ENCODE data around the gene XDH.

DNA sequence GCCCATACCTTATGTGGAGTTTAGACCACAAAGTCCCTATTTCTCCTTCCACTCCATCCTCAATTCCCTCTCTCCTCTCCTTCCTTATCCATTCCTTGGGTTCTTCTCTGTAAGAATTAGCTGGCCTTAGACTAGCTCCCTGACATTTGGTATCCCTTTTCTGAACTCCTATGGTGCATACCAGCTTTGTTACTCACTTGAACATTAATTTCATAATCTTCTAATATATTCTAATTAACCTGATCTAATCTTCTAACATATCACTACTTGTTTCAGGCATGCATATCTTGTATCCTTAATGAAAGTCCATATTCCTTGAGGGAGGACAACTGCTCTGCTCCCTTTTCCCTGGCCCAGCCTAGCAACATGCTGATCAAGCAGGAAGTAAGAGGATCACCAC, 114.2 kb downstream of the XDH start:
- TF ChIP-seq POLR2A (IDR thresholded peaks at IDR 0.05) = no peak
- TF ChIP-seq, protein P1, sequence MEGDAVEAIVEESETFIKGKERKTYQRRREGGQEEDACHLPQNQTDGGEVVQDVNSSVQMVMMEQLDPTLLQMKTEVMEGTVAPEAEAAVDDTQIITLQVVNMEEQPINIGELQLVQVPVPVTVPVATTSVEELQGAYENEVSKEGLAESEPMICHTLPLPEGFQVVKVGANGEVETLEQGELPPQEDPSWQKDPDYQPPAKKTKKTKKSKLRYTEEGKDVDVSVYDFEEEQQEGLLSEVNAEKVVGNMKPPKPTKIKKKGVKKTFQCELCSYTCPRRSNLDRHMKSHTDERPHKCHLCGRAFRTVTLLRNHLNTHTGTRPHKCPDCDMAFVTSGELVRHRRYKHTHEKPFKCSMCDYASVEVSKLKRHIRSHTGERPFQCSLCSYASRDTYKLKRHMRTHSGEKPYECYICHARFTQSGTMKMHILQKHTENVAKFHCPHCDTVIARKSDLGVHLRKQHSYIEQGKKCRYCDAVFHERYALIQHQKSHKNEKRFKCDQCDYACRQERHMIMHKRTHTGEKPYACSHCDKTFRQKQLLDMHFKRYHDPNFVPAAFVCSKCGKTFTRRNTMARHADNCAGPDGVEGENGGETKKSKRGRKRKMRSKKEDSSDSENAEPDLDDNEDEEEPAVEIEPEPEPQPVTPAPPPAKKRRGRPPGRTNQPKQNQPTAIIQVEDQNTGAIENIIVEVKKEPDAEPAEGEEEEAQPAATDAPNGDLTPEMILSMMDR (IDR thresholded peaks at IDR 0.05) = no peak

All from Peyer's patch (tissue), 4 donors.